CD1c-positive myeloid dendritic cell (primary cell): ENCODE data around the gene IRGQ.

Experiments
- DNase-seq: peaks from one replicate; pipeline ENCODE4 v3.0.0-alpha.2; 2016; ENCODE audit errors: extremely low spot score

The IRGQ gene

DNA sequence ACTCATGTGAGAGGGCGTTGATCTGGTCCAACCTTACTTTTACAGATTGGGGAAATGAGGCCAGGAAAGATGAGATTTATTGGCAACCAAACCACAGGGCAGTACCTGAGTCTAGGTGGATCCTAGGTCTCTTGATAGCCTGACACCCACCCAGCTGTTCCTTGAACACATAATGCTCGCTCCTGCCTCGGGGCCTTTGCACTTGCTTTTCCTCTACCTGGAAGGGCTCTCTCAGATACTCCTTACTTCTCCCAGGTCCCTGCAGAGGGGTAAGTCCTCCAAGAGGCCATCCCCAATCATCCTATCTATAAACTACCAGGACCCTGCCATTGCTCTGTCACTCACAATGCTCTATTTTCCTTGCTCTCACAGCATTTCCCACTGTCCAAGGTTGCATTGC, 55.6 kb downstream of the IRGQ start:
- no peak for DNase-seq

- no peak for DNase-seq
Observed at GRCh38 chr19:43538922-43539321, 57.0 kb downstream of the IRGQ start.

- DNase-seq = peak; percentile 24
Observed at GRCh38 chr19:43534816-43535761, 60.8 kb downstream of the IRGQ start.
